NCI-H1105 (cell line): ENCODE results near the gene DHX15.

ENCODE experiments used
- DNase-seq: peaks from one replicate; lab custom pipeline; 2025; lab: John Stamatoyannopoulos, UW

The DHX15 gene

DNA sequence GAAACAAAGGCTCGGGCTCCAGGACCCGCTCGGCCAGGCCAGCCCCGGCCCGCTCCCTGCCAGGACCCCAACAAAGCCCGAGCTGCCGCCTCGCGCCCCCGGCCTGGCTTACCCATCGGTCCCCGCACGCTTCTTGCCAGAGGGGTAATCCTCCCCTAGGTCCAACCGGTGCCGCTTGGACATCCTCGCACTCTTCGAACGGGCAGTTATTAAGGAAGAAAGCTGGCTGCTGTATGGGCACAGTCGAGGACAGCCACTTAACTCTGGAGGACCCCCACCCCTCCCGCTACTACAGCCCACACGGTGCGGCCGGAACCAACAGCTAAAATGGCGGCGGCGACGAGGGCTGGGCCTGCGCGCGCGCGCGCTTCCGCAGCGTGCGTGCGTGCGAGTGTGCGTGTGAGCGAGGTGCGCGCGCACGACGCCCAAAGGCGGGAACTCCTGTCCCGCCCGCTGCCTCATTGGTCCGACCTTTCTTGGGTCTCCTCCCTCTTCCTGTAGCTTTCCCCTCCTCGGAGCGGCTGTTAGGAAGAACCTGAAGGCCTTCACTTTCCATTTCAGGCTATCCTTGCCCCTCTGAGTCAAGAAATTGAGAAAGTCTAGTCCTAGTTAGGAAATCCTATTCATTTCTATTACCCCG is at the start of gene DHX15:
Gene DHX15 (minus strand): TSS at position 344 of the 640 bp plus-strand sequence. CDS start 161 bp downstream, at position 183.
- peak; percentile 83 for DNase-seq

DNA sequence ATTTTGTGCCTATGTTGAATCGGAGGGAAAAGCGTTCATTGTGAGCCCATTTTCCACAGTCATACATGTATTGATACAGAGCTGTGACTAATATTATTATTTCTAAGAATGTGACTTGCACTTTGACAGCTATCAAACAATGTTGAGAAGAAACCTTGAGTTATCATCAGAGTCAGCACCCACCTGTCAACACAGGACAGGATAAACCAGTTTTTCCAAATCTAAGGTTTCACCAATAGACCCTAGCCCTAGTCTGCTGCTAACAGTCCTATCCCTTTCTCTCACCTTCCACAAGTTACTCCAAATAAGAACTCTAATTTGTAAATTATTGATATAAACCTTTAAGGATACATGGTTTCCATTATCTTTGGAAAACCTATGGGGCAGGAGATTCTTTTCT is 47.7 kb upstream of the DHX15 start:
- DNase-seq, result no peak

- DNase-seq, result no peak
Observed at GRCh38 chr4:24630937-24631336, 46.6 kb upstream of the DHX15 start.

GRCh38 chr4:24625091-24625490 is 40.7 kb upstream of the DHX15 start:
- DNase-seq, result no peak

DNA sequence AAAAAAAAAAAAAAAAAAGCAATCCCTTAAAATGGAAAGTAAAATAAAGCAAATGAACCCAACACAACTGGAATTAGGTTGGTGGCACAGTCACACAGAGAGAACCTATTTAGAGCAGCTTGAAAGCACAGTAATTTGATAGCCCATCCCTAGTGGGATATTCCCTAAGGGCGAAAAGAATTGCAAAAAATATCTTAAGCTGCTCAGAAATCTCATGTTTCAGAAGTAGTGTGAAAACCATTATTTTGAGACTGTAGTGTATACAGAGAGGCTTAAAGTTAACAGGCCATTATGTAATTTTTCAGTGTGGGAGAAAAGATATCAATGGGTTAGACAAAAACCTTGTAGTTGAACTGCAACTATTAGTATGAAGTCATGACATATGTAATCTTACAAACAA is 40.0 kb upstream of the DHX15 start:
- no peak for DNase-seq

GRCh38 chr4:24622146-24622834 is 37.9 kb upstream of the DHX15 start:
- DNase-seq, result no peak

DNA sequence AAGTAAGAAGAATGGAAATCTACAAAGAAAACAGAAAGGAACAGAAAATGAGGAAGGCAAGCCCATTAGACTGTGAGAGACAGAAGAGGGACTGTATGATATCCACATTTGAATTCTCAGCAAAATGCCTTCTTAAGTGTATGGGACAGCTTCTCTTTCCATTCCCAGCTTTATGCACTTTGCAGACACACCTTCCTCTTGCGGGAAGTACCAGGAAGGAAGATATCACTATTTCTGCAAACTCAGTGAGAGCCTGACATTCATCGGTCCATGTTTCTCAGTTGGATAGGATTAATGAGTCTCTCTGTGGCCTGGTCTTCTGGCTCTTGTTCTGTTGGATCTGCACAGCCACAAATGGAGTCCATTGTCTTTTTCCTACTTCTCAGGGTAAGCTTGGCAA is 31.6 kb upstream of the DHX15 start:
- DNase-seq, result no peak

DNA sequence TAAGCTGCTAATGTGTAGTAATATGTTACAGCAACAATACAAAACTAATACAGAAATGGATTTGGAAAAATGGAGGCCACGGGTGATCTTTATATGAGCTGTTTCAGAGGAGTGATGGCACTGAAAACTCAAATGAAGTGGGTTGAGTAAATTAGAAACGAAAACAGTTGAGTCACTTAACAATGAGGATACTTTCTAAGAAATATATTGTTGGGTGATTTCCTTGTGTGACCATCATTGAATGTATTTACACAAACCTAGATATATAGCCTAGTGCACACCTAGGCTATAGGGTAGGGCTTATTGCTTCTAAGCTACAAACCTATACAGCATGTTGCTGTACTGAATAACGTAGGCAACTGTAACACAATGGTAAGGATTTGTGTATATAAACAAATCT is 30.5 kb upstream of the DHX15 start:
- no peak for DNase-seq

DNA sequence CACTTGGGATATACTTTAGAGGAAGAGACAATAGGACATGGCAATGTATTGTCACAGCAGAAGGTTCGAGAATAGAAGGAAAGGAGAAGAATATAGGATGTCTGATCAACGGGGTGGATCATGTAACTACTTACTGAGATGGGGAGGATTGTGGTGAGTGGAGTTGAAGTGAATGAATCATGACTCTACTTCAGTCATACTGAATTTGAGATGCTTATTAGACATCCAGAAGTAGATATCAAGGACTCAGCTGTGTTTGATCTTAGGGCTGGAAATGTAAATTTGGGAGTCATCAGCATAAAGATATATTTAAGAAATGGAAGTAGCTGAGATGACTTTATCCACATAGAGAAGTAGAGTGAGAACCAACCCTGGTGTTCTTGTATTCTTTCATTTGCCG is 29.1 kb upstream of the DHX15 start:
- no peak for DNase-seq

DNA sequence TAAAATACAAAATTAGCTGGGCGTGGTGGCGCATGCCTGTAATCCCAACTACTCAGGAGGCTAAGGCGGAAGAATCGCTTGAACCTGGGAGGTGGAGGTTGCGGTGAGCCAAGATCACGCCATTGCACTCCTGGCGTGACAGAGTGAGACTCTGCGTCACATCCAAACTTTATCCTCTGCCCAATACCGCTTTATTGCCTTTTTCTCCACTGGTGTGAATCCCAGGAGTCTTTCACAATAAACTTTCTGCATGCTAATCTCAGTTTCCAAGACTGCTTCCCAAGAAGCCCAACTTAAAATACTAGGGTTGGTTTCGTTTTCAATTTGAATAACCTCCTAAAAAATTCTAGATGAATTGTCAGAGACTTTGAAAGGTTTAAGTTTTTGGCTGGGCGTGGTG is 27.2 kb upstream of the DHX15 start:
- no peak for DNase-seq

DNA sequence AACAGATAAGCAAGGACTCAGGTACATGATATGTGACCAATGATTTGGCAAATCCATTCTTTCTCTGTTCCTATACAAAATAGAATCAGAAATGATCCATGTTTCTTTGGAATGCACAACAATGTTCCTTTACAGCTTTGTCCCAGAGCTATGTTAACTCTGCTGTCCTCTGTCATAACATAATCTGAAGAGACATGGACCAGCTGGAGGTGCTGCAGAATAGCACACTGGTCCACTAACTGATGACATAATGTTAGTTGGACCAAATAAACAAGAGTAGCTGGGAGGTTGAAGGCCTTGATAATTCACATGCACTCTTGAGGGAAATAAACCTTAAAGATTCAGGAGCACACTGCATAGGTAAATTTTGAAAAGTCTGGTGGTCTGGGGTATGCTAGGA is 23.0 kb upstream of the DHX15 start:
- DNase-seq, result no peak

- no peak for DNase-seq
Observed at GRCh38 chr4:24605216-24605615, 20.9 kb upstream of the DHX15 start.

DNA sequence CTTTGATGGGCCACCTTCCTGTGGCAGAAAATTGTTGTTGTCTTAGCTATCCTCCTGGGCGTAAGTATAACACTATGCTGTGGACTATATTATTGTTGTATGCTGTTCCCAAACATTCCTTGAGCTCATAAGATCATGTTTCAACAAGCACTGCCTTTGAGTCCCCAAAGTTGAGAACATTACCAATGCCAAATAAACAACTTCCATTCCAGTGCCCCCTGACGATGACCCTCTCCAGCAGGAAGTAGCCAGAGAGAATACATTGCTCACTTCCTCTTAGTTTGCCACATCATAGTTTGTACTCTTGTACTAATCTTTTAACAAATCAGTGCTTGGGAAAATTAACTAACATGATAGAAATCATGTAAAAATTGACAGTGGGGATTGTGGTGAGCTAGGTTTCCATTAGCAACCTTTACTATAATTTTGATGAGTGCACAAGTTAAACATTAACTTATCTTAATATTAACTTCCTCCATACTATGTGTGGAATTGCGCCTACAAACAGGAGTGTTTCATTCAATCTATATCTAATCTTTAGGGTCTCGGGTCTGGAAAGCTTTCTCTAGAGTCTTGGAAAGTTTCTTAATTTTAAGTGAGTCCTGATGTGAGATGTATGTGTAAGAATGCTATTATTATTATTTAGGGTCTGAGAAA is 20.3 kb upstream of the DHX15 start:
- DNase-seq, result no peak

- no peak for DNase-seq
Observed at GRCh38 chr4:24603343-24603742, 19.0 kb upstream of the DHX15 start.

DNA sequence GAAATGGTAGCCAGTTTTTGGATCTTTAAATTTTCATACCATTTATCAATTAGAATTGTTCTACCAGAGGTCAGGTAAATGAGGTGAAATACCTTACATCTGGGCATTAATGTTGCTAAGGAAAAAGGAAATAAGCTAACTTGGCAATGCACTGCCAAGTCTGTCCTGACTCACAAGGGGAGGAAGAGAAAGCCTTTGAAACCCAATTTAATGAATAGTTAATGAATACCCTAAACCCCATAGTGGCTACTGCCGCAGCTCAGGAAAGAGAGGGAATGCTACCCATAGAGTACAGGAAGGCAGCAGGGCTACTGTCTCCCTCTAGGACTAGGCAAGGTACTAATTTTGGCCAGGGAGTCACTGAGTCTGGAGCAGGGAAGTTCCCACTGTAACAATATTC is 16.8 kb upstream of the DHX15 start:
- DNase-seq, result no peak

GRCh38 chr4:24599275-24599674 is 14.9 kb upstream of the DHX15 start:
- no peak for DNase-seq

- no peak for DNase-seq
Observed at GRCh38 chr4:24598025-24598424, 13.7 kb upstream of the DHX15 start.

DNA sequence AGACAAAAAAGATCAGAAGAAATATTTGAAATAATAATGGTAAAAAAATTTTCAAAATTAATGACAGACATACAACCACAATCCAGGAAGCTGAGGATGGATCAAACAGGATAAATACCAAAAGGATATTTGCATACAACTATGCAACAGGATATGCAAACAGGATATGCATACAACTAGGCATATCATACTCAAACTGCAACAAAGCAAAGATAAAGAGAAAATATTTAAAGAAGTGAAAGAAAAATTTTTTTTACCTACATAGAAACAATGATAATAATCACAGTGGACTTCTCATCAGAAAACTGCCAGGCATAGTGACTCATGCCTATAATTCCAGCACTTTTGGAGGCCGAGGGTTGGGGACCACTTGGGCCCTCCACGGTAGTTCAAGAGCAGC is 11.3 kb upstream of the DHX15 start:
- no peak for DNase-seq

DNA sequence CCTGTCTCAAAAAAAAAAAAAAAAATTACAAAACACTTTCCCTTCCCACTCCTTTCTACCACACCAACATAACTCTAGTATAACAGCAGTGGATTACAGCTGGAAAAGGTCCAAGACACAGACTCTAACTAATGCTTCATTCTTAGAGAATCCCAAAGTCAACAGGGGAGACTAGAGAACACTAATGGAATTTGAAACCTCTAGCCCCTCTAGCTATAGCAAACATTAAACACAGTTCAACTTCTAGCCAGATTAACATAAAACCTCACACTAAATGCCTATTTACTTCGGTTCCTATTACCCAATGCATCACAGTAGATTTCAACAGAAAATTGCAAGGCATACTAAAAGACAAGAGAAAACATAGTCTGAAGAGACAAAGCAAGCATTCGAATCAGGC is 10.5 kb upstream of the DHX15 start:
- DNase-seq, result no peak

DNA sequence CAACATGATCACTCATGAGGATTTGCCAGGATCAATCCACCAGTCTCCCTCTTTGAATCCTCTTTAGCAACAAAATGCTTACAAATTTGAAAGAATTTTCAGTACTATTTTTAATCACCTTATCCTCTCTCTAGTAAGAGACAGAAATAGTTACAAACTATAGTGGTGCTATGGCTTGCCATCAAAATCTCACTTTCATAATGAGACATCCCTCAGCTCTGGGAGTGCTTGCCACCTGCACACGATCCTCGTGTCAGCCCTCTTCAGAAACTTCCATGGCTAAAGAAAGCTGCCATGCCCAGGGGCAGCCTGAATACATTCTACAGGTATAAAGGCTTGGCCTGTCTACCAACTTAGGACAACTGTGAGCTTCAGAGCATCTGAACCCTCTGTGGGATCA is 5.1 kb upstream of the DHX15 start:
- DNase-seq, result no peak

GRCh38 chr4:24588216-24588954 is 4.0 kb upstream of the DHX15 start:
- no peak for DNase-seq

DNA sequence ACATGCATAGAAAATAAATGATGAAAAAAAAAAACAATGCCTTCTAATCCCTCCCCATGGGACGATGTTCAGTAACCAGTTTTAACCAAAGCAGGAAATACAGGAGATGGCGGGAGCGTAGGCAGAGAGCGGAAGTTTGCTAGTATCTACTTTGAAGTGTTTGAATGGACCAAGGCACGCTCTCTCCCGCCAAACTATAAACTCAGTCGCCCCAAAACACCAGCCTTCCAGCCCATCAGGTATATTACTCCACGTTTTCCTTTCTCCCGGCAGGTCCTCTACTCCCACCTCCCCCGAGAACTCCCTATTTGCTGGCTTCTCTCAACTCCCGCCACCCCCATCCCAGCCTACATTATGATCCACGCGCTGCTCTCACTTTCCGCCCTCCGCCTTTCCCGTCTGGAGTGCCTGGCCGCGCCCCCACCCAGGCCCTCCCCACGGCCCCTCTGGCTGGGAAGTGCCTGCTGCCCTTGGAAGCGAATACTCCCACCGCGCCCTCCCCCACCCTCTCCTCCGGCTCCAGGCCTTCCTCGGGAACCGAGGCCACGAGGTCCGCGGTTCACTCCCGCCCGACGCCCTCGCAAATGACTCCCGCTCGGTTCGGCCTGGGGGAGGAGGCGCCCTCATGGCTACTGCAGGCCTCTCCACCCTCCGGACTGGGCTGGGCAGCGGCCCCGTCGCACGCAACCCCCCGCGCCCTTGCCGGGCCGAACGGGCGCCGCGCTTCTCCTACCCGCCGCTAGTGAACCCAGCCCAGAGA is 723 bp downstream of the DHX15 start:
- peak; percentile 48 for DNase-seq
